HL-60 (cell line): ENCODE results near the gene CLEC19A.

ENCODE experiments used
- DNase-seq, 2 experiments: peaks; one replicate each; pipeline ENCODE4 v3.0.0-alpha.2; 2010 to 2020; ENCODE audit warnings: low read depth in 1 of 2, low spot score in 1 of 2
- H3K27ac ChIP-seq: fragments of 250-450 bp; sonication (Bioruptor Pico); replicated peaks from 2 replicates; pipeline ENCODE4 v1.5.1; 2020; ENCODE audit warnings: mild to moderate bottlenecking, moderate library complexity
- H3K27me3 ChIP-seq: fragments of 250-450 bp; sonication (Bioruptor Pico); 2 replicates; pipeline ENCODE4 v1.5.1; 2021; ENCODE audit warnings: mild to moderate bottlenecking, moderate library complexity; ENCODE audit not compliant: insufficient read depth, poor library complexity, severe bottlenecking
- H3K4me3 ChIP-seq: replicated peaks from 2 replicates; pipeline ENCODE4 v1.5.1; 2011; ENCODE audit warnings: mild to moderate bottlenecking, control low read depth, low read length; ENCODE audit not compliant: insufficient read depth
- GABPA ChIP-seq: IDR thresholded peaks from 2 replicates; pipeline ENCODE4 v1.6.1; 2012; ENCODE audit warnings: low read depth
- POLR2AphosphoS5 ChIP-seq: IDR thresholded peaks from 2 replicates; pipeline ENCODE4 v1.6.1; 2012; ENCODE audit warnings: low read depth
- SPI1 ChIP-seq: IDR thresholded peaks from 2 replicates; pipeline ENCODE4 v1.6.1; 2012; ENCODE audit warnings: low read depth, mild to moderate bottlenecking, borderline replicate concordance
- TF ChIP-seq, protein P1 (sequence below): IDR thresholded peaks from 2 replicates; pipeline ENCODE4 v1.6.1; 2012; ENCODE audit warnings: low read depth; ENCODE audit not compliant: insufficient replicate concordance
- TF ChIP-seq, protein P2 (sequence below): IDR thresholded peaks from one replicate; pipeline ENCODE4 v1.5.1; 2011; ENCODE audit warnings: low read length, control low read depth, inconsistent platforms; ENCODE audit not compliant: insufficient read depth

The CLEC19A gene

DNA sequence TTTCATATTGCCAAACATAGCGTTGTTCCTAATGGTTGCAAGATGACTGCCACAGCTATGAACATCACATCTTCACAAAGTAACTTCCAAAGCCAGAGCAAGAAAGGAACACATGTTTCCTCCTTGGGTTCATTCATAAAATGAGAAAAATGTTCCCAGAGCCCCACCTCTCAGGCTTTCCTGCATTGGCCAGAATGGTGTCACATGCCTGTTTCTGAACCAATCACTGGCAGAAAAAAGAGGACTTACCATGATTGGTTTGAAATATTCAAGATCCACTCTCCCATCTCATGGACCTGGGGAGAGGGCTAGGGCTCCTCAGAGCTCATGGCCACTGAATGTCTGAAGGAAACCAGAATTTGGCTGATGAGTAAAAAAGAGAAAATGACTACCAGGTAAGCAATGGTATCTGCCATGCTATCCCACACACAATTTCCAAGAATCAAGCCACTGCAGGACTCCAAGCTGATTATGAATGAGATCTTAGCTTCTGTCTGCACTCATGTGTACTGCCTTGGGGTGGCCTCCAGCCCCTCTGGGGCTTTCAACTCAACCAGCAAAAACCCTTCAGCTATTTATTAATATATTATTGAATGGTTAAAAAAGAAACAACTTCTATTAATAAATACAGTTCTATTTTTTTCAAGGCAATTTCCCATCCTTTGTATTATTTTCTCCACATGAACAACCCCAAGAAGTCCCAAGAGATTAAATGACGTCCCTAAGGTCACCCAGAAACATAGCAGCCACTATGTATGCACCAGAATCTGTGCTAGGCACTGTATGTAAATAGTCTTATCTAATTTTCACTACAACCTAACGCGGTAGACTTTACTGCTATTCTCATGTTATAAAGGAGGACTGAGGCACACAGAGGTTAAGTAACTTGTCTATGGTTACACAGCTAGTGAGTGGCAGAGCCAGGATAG lies 70.8 kb downstream of the CLEC19A start:
- Histone ChIP-seq H3K4me3 (no peak overlapping the region), H3K27ac (no peak overlapping the region), H3K27me3 (no peaks in the 10 kb centered on the region)
- no peak for DNase-seq
- TF ChIP-seq, protein P1, sequence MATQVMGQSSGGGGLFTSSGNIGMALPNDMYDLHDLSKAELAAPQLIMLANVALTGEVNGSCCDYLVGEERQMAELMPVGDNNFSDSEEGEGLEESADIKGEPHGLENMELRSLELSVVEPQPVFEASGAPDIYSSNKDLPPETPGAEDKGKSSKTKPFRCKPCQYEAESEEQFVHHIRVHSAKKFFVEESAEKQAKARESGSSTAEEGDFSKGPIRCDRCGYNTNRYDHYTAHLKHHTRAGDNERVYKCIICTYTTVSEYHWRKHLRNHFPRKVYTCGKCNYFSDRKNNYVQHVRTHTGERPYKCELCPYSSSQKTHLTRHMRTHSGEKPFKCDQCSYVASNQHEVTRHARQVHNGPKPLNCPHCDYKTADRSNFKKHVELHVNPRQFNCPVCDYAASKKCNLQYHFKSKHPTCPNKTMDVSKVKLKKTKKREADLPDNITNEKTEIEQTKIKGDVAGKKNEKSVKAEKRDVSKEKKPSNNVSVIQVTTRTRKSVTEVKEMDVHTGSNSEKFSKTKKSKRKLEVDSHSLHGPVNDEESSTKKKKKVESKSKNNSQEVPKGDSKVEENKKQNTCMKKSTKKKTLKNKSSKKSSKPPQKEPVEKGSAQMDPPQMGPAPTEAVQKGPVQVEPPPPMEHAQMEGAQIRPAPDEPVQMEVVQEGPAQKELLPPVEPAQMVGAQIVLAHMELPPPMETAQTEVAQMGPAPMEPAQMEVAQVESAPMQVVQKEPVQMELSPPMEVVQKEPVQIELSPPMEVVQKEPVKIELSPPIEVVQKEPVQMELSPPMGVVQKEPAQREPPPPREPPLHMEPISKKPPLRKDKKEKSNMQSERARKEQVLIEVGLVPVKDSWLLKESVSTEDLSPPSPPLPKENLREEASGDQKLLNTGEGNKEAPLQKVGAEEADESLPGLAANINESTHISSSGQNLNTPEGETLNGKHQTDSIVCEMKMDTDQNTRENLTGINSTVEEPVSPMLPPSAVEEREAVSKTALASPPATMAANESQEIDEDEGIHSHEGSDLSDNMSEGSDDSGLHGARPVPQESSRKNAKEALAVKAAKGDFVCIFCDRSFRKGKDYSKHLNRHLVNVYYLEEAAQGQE: no peak
- TF ChIP-seq POLR2AphosphoS5: no peak
- no peak for TF ChIP-seq GABPA
- TF ChIP-seq, protein P2, sequence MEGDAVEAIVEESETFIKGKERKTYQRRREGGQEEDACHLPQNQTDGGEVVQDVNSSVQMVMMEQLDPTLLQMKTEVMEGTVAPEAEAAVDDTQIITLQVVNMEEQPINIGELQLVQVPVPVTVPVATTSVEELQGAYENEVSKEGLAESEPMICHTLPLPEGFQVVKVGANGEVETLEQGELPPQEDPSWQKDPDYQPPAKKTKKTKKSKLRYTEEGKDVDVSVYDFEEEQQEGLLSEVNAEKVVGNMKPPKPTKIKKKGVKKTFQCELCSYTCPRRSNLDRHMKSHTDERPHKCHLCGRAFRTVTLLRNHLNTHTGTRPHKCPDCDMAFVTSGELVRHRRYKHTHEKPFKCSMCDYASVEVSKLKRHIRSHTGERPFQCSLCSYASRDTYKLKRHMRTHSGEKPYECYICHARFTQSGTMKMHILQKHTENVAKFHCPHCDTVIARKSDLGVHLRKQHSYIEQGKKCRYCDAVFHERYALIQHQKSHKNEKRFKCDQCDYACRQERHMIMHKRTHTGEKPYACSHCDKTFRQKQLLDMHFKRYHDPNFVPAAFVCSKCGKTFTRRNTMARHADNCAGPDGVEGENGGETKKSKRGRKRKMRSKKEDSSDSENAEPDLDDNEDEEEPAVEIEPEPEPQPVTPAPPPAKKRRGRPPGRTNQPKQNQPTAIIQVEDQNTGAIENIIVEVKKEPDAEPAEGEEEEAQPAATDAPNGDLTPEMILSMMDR: no peak
- no peak for TF ChIP-seq SPI1

DNA sequence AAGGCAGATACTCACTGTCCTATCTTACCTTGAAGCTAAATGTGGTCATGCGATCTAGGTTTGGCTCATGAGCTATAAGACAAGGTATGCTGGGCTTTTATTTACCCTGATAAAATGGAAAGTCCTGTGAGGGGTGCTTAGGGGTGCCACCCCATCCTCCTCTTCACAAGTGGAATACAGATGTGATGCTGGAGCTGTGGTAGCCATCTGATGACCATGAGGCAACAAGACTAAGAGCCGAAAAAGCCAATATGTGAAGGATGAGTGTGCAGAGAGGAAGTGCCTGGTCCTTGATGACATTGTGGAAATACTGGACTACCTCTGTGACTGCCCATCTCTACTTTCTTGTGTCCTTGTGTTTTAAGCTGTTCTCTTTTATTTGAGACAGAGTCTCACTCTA lies 74.0 kb downstream of the CLEC19A start:
- Histone ChIP-seq H3K27ac (no peak overlapping the region), H3K4me3 (no peak overlapping the region), H3K27me3 (no peaks in the 10 kb centered on the region)
- TF ChIP-seq, protein P2: no peak
- TF ChIP-seq SPI1: no peak
- no peak for DNase-seq
